ENCODE data around the gene RAPGEF6.

The RAPGEF6 gene

DNA sequence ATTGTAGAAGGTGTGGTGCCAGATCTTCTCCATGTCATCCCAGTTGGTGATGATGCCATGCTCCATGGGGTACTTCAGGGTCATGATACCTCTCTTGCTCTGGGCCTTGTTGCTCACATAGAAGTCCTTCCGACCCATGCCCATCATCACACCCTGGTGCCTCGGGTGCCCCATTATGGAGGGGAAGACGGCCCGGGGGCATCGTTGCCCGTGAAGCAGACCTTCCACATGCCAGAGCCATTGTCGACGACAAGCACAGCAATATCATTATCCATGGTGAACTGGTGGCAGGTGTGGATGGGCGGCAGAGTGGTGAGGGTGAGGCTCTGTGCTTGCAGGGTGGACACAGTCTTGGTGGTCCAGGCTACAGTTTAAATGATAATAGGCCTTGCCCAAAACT is 24.8 kb upstream of the RAPGEF6 start:
- Mint-ChIP-seq H3K27me3 (no peaks in the 10 kb centered on the region), H3K27ac (no peak overlapping the region), H3K4me1 (ENCODE audit: low read depth) (peaks cover 5% of the 10 kb centered on the region), H3K9me3 (peaks cover 17% of the 10 kb centered on the region), H3K4me3 (no peak overlapping the region), H3K36me3 (ENCODE audit: low read depth) (peaks cover 87% of the 10 kb centered on the region)
- no peak for DNase-seq

DNA sequence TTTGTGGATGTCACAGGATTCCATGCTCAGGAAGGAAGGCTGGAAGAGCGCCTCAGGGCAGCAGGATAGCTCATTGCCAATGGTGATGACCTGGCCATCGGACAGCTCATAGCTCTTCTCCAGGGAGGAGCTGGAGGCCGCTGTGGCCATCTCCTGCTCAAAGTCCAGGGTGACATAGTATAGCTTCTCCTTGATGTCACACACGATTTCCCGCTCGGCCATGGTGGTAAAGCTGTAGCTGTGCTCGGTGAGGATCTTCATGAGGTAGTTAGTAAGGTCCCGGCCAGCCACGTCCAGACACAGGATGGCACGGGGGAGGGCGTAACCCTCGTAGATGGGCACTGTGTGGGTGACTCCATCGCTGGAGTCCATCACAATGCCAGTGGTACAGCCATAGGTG is 24.3 kb upstream of the RAPGEF6 start:
- Mint-ChIP-seq H3K4me3 (no peak overlapping the region), H3K36me3 (ENCODE audit: low read depth) (peaks cover 87% of the 10 kb centered on the region), H3K4me1 (ENCODE audit: low read depth) (peaks cover 5% of the 10 kb centered on the region), H3K9me3 (peaks cover 17% of the 10 kb centered on the region), H3K27me3 (no peaks in the 10 kb centered on the region), H3K27ac (no peak overlapping the region)
- DNase-seq: no peak

DNA sequence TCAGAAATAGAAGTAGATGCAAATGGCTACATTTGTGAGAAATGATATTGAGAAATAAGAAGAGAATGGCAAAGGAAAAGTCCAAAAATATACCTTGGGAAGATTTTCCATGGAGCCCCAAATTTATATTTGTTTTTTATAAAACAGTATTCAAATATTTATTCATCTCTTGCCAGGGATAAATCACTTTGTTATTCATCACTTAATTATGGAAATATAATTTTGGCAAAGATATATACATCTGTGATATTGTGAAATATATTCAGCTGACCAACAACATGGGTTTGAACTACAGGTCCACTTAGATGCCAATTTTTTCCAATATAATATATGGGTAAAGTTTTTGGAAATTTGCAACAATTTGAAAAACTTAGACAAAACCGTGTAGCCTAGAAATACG is 19.7 kb upstream of the RAPGEF6 start:
- Mint-ChIP-seq H3K27me3 (no peaks in the 10 kb centered on the region), H3K4me3 (no peak overlapping the region), H3K4me1 (ENCODE audit: low read depth) (peaks cover 5% of the 10 kb centered on the region), H3K27ac (no peak overlapping the region), H3K9me3 (peaks cover 3% of the 10 kb centered on the region), H3K36me3 (ENCODE audit: low read depth) (peaks cover 77% of the 10 kb centered on the region)
- DNase-seq: no peak

DNA sequence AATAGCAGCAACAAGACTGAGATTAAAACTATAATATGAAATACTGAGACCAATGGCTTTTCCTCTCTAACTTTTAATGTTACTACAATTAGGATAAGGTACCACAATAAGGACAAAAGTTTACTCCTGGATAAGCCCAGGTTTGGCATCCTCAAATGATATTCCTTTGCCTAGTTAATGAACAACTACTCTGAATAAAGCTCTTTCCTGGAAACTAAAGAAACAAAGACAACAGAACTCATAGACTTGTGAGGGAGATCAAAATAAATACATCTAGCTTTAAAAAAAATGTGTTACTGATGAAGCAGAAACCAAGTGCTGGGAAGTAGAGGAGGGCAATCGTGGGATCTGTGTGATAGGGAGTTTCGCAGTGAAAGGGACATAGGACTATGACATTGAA is 19.3 kb upstream of the RAPGEF6 start:
- Mint-ChIP-seq H3K36me3 (ENCODE audit: low read depth) (peaks cover 77% of the 10 kb centered on the region), H3K4me1 (ENCODE audit: low read depth) (peaks cover 5% of the 10 kb centered on the region), H3K4me3 (no peak overlapping the region), H3K27ac (no peak overlapping the region), H3K9me3 (peaks cover 3% of the 10 kb centered on the region), H3K27me3 (no peaks in the 10 kb centered on the region)
- DNase-seq: no peak

DNA sequence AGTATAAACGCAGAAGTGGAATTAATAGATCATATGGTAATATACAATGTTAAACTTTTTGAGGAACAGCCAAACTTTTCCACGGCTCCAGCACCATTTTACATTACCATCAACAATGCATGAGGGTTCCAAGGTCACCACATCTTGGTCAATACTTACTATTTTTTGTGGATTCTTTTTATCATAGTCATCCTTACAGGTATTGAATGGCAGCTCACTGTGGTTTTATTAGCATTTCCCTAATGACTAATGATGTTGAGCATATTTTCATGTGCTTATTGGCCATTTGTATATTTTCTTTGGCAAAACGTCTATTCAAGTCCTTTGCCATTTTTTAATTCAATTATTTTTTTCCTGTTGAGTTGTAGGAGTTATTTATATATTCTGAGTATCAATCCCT is 14.1 kb upstream of the RAPGEF6 start:
- peaks cover 74% of the 10 kb centered on the region for H3K36me3 Mint-ChIP-seq (ENCODE audit: low read depth)
- no peaks in the 10 kb centered on the region for H3K27me3 Mint-ChIP-seq
- no peaks in the 10 kb centered on the region for H3K9me3 Mint-ChIP-seq

DNA sequence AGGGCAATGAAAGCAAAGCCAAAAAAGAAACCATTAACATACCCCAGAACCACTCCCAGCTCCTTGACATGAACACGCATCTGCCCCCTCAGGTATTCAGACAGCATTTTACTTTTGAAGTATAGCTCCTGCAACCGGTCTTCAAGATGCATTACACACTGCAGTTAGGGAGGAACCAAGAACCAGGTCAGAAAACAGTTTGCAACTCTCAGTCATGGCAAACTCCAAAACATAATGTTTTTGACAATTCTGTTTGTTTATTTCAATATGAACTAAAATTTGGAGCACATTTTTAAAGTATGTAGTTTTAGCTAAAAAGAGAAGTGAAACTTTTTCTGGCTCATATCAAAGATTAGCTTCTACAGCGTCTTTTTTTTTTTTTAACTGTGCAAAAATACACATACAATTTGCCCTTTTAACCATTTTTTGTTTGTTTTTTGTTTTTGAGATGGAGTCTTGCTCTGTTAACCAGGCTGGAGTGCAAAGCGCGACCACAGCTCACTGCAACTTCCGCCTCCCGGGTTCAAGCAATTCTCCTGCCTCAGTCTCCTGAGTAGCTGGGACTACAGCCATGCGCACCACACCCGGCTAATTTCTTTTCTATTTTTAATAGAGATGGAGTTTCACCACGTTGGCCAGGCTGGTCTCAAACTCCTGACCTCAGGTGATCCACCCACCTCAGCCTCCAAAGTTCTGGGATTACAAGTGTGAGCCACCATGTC is 12.2 kb upstream of the RAPGEF6 start:
- Mint-ChIP-seq H3K27ac (no peak overlapping the region), H3K4me3 (no peak overlapping the region), H3K4me1 (ENCODE audit: low read depth) (peaks cover 7% of the 10 kb centered on the region), H3K27me3 (no peaks in the 10 kb centered on the region), H3K9me3 (no peaks in the 10 kb centered on the region), H3K36me3 (ENCODE audit: low read depth) (peaks cover 71% of the 10 kb centered on the region)
- no peak for DNase-seq

More for the DNA sequence above, 14.1 kb upstream of the RAPGEF6 start:
- DNase-seq: no peak
- Mint-ChIP-seq H3K4me3 (no peak overlapping the region), H3K27ac (no peak overlapping the region), H3K4me1 (ENCODE audit: low read depth) (peaks cover 7% of the 10 kb centered on the region)

DNA sequence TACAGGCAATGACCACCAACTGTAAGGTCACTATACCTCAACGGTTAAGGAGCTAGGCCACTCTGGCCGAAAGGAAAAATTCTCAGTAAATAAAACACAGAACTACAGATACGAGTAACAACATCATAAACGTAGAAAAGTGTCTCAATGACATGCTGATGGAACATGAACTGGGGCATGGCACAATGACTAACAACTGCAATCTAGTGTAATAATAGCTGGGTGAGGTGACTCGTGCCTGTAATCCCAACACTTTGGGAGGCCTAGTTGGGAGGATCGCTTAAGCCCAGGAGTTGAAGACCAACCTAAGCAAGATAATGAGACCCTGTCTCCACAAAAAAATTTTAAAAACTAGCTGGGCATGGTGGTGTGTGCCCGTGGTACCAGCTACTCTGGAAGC is 9.8 kb upstream of the RAPGEF6 start:
- Mint-ChIP-seq H3K4me3 (no peak overlapping the region), H3K27me3 (no peaks in the 10 kb centered on the region), H3K27ac (no peak overlapping the region), H3K36me3 (ENCODE audit: low read depth) (peaks cover 49% of the 10 kb centered on the region), H3K9me3 (no peaks in the 10 kb centered on the region), H3K4me1 (ENCODE audit: low read depth) (peaks cover 21% of the 10 kb centered on the region)
- no peak for DNase-seq

DNA sequence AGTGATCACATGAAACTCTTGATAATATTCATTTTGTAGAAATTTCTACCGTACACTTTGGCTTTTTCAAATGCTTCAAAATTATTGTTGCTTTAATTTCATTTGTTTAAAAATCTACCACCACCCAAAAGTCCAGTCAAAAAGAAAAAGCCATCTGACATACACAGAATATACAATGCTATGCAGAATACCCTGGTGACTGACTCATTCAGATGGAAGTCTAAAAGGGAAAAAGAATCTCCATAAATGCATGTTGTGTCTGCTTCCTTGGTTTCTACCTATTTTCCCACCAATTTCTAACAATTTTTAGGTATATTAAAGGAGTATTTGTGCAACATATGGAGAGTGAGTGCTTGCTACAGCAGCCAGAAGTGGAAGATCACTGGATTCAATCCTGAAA is 9.3 kb upstream of the RAPGEF6 start:
- Mint-ChIP-seq H3K36me3 (ENCODE audit: low read depth) (peaks cover 45% of the 10 kb centered on the region), H3K4me1 (ENCODE audit: low read depth) (peaks cover 25% of the 10 kb centered on the region), H3K27me3 (no peaks in the 10 kb centered on the region), H3K9me3 (no peaks in the 10 kb centered on the region), H3K27ac (no peak overlapping the region), H3K4me3 (no peak overlapping the region)
- no peak for DNase-seq

DNA sequence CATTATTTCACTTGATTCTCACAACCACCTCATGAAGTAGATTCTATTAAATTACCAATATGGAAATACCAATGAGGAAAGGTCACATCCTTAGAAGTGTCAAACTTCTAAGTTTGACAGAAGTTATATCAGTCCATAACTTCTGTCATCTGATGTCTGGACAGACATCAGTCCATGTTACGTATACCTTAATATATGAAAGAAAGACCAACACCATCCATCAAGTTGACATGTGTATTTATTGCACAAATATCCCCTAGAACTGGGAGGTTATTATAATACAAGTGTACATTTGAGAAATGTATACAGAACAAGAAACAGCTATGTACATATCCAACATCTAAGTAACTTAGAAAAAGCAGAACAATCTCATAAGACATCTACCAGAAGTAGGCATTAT is 6.5 kb upstream of the RAPGEF6 start:
- Mint-ChIP-seq H3K36me3 (ENCODE audit: low read depth) (peaks cover 27% of the 10 kb centered on the region), H3K9me3 (no peaks in the 10 kb centered on the region), H3K4me1 (ENCODE audit: low read depth) (peaks cover 36% of the 10 kb centered on the region), H3K27ac (no peak overlapping the region), H3K27me3 (no peaks in the 10 kb centered on the region), H3K4me3 (no peak overlapping the region)
- no peak for DNase-seq

DNA sequence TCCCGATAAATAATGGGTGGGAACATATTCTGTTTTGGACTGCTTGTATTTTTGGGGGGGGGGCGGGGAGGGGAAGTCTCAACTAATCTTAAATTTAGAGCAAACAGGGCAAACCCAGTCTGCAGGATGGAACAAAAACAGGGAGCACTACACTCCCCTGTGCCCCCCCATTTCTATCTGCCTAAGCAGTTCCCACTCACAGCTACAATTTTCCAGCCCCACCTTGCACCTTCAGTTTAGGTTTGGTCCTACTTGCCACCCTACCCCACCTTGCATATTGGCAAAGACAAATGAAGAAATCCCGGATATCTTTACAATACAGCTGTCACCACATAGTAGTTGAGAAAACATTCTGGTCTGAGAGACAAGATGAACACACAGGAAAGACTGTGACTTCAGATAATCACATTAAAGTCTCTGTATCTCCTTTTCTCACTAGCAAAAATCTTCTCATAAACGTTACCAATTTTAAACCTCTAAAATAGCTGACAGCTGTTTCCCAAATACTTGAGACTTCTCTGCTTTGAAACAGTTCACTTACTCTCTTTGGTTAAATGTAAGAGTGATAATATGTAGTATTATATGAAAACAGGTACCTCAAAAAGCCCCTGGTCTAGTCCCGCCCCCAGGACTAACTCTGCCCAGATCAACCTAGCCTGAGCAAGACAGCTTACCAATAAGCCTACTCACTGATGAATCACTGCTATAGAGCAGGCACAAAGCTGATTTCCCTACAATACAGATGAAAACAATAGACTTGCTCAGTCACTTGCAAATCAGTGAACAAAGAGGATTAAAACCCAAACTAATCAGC is 5.2 kb upstream of the RAPGEF6 start:
- Mint-ChIP-seq H3K4me3 (peak overlapping the region; percentile 35), H3K4me1 (ENCODE audit: low read depth) (peaks cover 42% of the 10 kb centered on the region), H3K36me3 (ENCODE audit: low read depth) (peaks cover 23% of the 10 kb centered on the region), H3K27ac (peak overlapping the region; percentile 80), H3K9me3 (no peaks in the 10 kb centered on the region), H3K27me3 (no peaks in the 10 kb centered on the region)
- peak; percentile 63 for DNase-seq

DNA sequence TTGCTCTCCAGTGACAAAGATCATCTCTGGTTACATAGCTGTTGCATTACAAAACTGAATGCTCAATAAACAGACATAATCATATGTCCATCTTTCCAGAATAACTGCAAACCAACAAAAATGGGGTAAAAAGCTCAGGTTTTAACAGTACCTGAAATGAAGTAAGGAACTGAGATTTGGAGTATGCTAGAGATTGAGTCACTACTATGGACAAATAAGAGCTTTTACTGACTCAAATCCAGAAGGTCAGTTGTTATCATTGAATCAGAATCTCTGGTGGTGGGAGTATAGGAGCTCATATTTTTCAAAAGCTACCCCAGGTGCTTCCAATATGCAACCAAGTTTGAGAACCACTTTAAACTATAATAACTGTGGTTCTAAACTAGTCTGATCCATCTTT is 4.1 kb upstream of the RAPGEF6 start:
- Mint-ChIP-seq H3K4me1 (ENCODE audit: low read depth) (peaks cover 36% of the 10 kb centered on the region), H3K9me3 (no peaks in the 10 kb centered on the region), H3K36me3 (ENCODE audit: low read depth) (peaks cover 21% of the 10 kb centered on the region), H3K4me3 (no peak overlapping the region), H3K27ac (no peak overlapping the region), H3K27me3 (no peaks in the 10 kb centered on the region)
- no peak for DNase-seq

DNA sequence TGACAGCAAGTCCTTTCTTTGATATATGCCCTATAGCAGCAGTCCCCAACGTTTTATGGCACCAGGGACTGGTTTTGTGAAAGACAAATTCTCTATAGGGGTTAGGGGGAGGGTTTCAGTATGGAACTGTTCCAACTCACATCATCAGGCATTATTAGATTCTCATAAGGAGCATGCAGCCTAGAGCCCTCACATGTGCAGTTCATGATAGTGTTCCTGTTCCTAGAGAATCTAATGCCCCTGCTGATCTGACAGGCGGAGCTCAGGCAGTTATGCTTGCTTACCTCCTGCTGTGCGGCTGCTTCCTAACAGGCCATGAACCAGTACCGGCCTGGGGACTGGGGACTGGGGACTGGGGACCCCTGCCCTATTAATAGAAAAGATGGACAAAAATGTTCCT is 2.7 kb upstream of the RAPGEF6 start:
- Mint-ChIP-seq H3K27me3 (no peaks in the 10 kb centered on the region), H3K36me3 (ENCODE audit: low read depth) (peaks cover 19% of the 10 kb centered on the region), H3K27ac (no peak overlapping the region), H3K4me3 (no peak overlapping the region), H3K4me1 (ENCODE audit: low read depth) (peaks cover 41% of the 10 kb centered on the region), H3K9me3 (no peaks in the 10 kb centered on the region)
- no peak for DNase-seq

DNA sequence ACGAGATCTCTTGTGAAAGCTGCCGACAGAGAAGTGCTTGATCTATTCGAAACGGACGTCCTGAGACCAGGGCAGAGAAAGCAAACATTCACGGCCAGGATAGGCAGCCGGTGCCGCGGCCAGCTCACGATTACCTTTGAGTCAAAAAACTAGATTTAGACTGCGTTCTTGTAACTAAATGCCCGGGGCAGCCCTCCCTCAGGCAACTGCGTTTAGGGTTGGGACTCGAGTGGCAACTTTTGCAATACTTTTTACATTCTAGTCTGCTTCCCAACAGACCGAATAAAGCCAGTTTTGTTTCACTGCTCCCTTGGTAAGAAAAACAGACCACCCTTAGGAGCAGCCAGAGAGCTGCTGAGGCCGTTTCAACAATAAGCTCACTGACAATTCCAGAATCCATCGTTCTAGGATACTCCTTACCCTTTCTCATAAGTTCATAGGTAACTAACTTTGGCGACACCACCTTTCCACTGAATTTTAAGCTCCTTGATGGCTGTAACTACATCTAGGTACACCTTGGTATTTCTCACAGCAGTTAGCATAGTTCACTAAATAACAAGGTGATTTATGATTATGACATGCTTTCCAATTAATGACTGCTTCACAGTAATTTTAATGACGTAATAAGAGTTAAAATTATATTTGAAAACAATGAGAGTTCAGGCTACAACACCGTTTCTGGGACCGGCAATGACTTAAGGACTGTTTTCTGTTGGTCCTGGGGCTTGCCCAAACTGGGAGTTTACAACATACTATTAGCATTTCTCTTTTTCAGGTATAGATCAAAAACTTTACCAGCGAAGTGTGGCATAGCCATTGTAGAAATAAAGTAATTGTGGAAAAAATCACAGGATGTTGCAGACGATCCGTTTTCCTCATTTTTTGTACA is 899 bp upstream of the RAPGEF6 start:
- H3K27me3 Mint-ChIP-seq: no peaks in the 10 kb centered on the region
- no peak for DNase-seq

DNA sequence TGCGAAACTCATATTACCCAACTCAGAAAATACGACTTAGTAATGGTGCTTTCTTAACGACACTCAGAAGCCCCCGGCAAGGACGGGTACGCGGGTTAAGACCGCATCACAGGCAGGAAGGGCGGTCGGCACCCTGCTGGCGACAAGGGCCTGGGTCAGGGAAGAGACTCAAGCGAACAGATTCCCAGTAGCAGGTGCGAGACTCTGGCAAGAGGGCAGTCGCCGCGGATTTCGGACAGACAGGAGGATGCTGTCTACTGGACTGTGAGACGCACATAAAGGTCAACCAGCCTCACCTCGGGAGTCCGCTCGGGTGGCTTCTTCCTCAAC is 398 bp downstream of the RAPGEF6 start:
- H3K4me1 Mint-ChIP-seq (ENCODE audit: low read depth): peaks cover 30% of the 10 kb centered on the region
- H3K4me3 Mint-ChIP-seq: no peak overlapping the region
- peak overlapping the region; percentile 96 for H3K27ac Mint-ChIP-seq
- H3K27me3 Mint-ChIP-seq: no peaks in the 10 kb centered on the region
- no peak for DNase-seq
- peaks cover 22% of the 10 kb centered on the region for H3K36me3 Mint-ChIP-seq (ENCODE audit: low read depth)
- H3K9me3 Mint-ChIP-seq: no peaks in the 10 kb centered on the region

More for the DNA sequence above, 899 bp upstream of the RAPGEF6 start:
- peaks cover 19% of the 10 kb centered on the region for H3K36me3 Mint-ChIP-seq (ENCODE audit: low read depth)
- H3K4me3 Mint-ChIP-seq: no peak overlapping the region
- H3K9me3 Mint-ChIP-seq: no peaks in the 10 kb centered on the region
- H3K27ac Mint-ChIP-seq: peak overlapping the region; percentile 96
- H3K4me1 Mint-ChIP-seq (ENCODE audit: low read depth): peaks cover 38% of the 10 kb centered on the region
